Smooth muscle cell (in vitro differentiated cells): ENCODE data around the gene CREBBP. TPM values are rescaled to one million over a fixed set of nuclear protein-coding genes. Genes with fewer than 3 reads are reported as not detected.

Experiments used
- DNase-seq: peaks from one replicate; lab custom pipeline; 2025; ENCODE audit not compliant: unreplicated experiment; lab: John Stamatoyannopoulos, UW
- H2AFZ ChIP-seq: fragments of 200-600 bp; sonication (generic); 2 replicates; pipeline ENCODE4 v1.6.0; 2016; ENCODE audit warnings: antibody characterized with exemption, low read depth, mild to moderate bottlenecking
- H3F3A ChIP-seq: fragments of 200-600 bp; sonication (generic); 2 replicates; pipeline ENCODE4 v1.6.0; 2017; ENCODE audit warnings: antibody characterized with exemption, low read depth
- H3K27ac ChIP-seq: fragments of 200-600 bp; sonication (generic); 2 replicates; pipeline ENCODE4 v1.5.1; 2016; ENCODE audit warnings: low read depth, mild to moderate bottlenecking
- H3K27me3 ChIP-seq: fragments of 200-600 bp; sonication (generic); 2 replicates; pipeline ENCODE4 v1.6.1; 2016; ENCODE audit warnings: low read depth, mild to moderate bottlenecking
- H3K36me3 ChIP-seq: fragments of 200-600 bp; sonication (generic); 2 replicates; pipeline ENCODE4 v1.5.1; 2016; ENCODE audit warnings: low read depth
- H3K4me1 ChIP-seq: fragments of 200-600 bp; sonication (generic); 2 replicates; pipeline ENCODE4 v1.5.1; 2016; ENCODE audit warnings: low read depth
- H3K4me2 ChIP-seq: fragments of 200-600 bp; sonication (generic); 2 replicates; pipeline ENCODE4 v1.6.0; 2016; ENCODE audit warnings: mild to moderate bottlenecking
- H3K4me3 ChIP-seq: fragments of 200-600 bp; sonication (generic); 2 replicates; pipeline ENCODE4 v1.5.1; 2016; ENCODE audit warnings: mild to moderate bottlenecking
- H3K79me2 ChIP-seq: fragments of 200-600 bp; sonication (generic); 2 replicates; pipeline ENCODE4 v1.6.0; 2016; ENCODE audit warnings: low read depth, mild to moderate bottlenecking
- H3K9ac ChIP-seq: fragments of 200-600 bp; sonication (generic); 2 replicates; pipeline ENCODE4 v1.6.0; 2016; ENCODE audit warnings: low read depth
- H3K9me3 ChIP-seq: fragments of 200-600 bp; sonication (generic); replicated peaks from 2 replicates; pipeline ENCODE4 v1.5.1; 2016; ENCODE audit warnings: low read depth
- H4K20me1 ChIP-seq: fragments of 200-600 bp; sonication (generic); 2 replicates; pipeline ENCODE4 v1.6.0; 2016; ENCODE audit warnings: low read depth
- WGBS: methylation state at CpG from one replicate; pipeline ENCODE4 v1.1.7; 2016; ENCODE audit warnings: low lambda C conversion rate; 5-methylcytosine and 5-hydroxymethylcytosine counted together
- polyA plus RNA-seq: library from polyadenylated mRNA; unstranded; fragments of >200 nt; fragmentation: Nextera tagmentation; extraction: Ambion mirVana; gene quantifications from 2 replicates; pipeline ENCODE4 v1.2.1, GENCODE V29; 2016
- total RNA-seq: library from RNA; depleted of rRNA; stranded (reverse); fragments of >200 nt; gene quantifications from 2 replicates; pipeline ENCODE4 v1.2.3, GENCODE V29; 2014
- TF ChIP-seq, protein P1 (sequence below): fragments of 200-600 bp; sonication (generic); IDR thresholded peaks from 2 replicates; pipeline ENCODE4 v1.5.1; 2017; ENCODE audit warnings: borderline replicate concordance, mild to moderate bottlenecking, antibody characterized with exemption; ENCODE audit not compliant: insufficient read depth, poor library complexity, severe bottlenecking

CREBBP gene
- total and polyA plus RNA-seq, 2 experiments from 2014 or later: 14.3 to 19.6 TPM

- Histone ChIP-seq H3K27me3 (no peaks in the 10 kb centered on the region), H3K36me3 (no peaks in the 10 kb centered on the region), H3K9ac (no peak overlapping the region), H3K4me1 (no peaks in the 10 kb centered on the region), H3K9me3 (no peaks in the 10 kb centered on the region), H3K4me3 (no peak overlapping the region), H3F3A (no peaks in the 10 kb centered on the region), H2AFZ (no peak overlapping the region), H3K79me2 (no peaks in the 10 kb centered on the region), H4K20me1 (no peaks in the 10 kb centered on the region), H3K4me2 (no peak overlapping the region), H3K27ac (no peak overlapping the region)
- no peak for DNase-seq
- WGBS: 98% methylated on average over 12 of the region's 12 CpGs
- TF ChIP-seq, protein P1, sequence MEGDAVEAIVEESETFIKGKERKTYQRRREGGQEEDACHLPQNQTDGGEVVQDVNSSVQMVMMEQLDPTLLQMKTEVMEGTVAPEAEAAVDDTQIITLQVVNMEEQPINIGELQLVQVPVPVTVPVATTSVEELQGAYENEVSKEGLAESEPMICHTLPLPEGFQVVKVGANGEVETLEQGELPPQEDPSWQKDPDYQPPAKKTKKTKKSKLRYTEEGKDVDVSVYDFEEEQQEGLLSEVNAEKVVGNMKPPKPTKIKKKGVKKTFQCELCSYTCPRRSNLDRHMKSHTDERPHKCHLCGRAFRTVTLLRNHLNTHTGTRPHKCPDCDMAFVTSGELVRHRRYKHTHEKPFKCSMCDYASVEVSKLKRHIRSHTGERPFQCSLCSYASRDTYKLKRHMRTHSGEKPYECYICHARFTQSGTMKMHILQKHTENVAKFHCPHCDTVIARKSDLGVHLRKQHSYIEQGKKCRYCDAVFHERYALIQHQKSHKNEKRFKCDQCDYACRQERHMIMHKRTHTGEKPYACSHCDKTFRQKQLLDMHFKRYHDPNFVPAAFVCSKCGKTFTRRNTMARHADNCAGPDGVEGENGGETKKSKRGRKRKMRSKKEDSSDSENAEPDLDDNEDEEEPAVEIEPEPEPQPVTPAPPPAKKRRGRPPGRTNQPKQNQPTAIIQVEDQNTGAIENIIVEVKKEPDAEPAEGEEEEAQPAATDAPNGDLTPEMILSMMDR: no peak
Observed at GRCh38 chr16:3691761-3692160, 188.8 kb downstream of the CREBBP start.

DNA sequence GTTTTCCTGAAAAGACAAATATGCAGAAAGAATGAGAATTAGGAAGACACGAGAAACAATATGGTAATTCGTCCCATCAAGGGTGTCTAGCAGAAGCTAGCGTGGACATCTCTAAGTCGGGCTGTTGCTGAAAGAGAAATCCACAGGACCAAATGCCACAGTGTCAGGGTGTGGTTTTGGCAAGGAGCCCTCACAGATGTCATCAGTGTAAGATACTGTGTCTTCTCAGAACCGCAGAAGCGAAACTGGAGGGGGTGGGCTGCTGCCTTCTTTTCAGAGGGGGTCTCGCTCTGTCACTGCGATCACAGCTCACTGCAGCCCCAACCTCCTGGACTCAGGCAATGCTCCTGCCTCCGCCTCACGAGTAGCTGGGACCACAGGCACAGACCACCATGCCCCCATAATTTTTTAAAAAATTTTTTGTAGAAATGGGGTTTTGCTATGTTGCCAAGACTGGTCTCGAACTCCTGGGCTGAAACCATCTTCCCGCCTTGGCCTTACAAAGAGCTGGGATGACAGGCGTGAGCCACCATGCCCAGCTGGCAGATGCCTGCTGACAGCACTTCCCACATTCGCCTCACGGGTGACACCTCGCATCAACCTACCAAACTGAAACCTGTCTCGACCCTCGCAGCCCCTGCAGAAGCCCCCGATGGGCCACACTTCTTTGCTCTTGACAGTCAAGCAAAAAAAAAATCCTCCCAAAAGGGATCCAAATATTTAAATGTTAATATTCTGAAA is 189.4 kb downstream of the CREBBP start:
- Histone ChIP-seq H3K9ac (no peak overlapping the region), H3K27ac (no peak overlapping the region)
- WGBS: 91% methylated on average over 19 of the region's 19 CpGs

DNA sequence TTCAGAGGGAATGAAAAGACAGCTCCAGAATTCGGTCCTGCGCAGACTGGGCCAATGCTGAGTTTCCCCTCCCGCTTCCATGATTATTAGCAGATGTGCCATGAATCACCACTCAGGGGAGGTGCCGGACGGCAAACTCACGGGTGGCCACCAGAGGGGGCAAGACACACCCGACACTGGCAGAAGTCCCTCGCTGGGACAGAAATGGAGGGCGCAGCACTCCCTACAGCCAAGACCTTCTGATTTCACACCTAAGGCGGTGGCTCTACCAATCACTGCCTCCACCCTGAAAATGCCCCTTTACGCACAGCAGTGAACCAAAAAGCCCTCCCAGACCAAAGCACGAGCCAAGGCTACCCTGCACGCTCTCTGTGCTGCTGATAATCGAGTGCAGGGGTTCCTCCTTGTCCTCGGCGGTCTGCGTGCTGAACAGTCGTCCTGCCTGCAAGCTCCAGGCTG is 190.0 kb downstream of the CREBBP start:
- Histone ChIP-seq H3K79me2 (no peaks in the 10 kb centered on the region), H3K36me3 (no peaks in the 10 kb centered on the region), H3K27me3 (no peaks in the 10 kb centered on the region), H4K20me1 (no peaks in the 10 kb centered on the region), H3F3A (no peaks in the 10 kb centered on the region), H3K9ac (no peak overlapping the region), H3K9me3 (no peaks in the 10 kb centered on the region), H3K27ac (peak overlapping the region; percentile 39), H2AFZ (no peak overlapping the region), H3K4me1 (no peaks in the 10 kb centered on the region), H3K4me3 (no peak overlapping the region), H3K4me2 (peak overlapping the region; percentile 53)
- DNase-seq: peak; percentile 81
- TF ChIP-seq, protein P1: peak; percentile 88
- 37% methylated on average over 18 of the region's 18 CpGs for WGBS

More for the DNA sequence above, 189.4 kb downstream of the CREBBP start:
- Histone ChIP-seq H3K4me1 (no peaks in the 10 kb centered on the region), H3K4me3 (no peak overlapping the region), H3F3A (no peaks in the 10 kb centered on the region), H3K36me3 (no peaks in the 10 kb centered on the region), H3K4me2 (peak overlapping the region; percentile 53), H4K20me1 (no peaks in the 10 kb centered on the region), H3K79me2 (no peaks in the 10 kb centered on the region), H2AFZ (no peak overlapping the region), H3K9me3 (no peaks in the 10 kb centered on the region), H3K27me3 (no peaks in the 10 kb centered on the region)
- TF ChIP-seq, protein P1: no peak
- no peak for DNase-seq

DNA sequence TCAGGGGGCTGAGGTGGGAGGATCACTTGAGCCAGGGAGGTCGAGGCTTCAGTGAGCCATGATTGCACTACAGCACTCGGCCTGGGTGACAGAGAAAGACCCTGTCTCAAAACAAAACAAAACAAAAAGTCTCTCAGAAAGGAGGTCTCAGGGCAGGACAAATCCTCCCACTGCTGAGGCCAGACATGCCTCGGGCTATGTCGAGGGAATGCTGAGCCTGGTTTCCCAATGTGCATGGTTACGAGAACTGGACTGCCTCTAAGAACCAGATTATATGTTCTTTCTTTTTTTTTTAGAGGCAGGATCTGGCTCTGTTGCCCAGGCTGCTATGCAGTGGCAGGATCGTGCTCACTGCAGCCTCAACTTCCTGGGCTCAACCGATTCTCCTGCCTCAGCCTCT is 190.8 kb downstream of the CREBBP start:
- no peak for DNase-seq
- H3K27me3 ChIP-seq: no peaks in the 10 kb centered on the region
- no peaks in the 10 kb centered on the region for H4K20me1 ChIP-seq
- H3K79me2 ChIP-seq: no peaks in the 10 kb centered on the region
- H3K9me3 ChIP-seq: no peaks in the 10 kb centered on the region
- H3K9ac ChIP-seq: no peak overlapping the region
- no peak overlapping the region for H3K4me3 ChIP-seq
- 87% methylated on average over 7 of the region's 7 CpGs for WGBS
- no peaks in the 10 kb centered on the region for H3K4me1 ChIP-seq
- no peaks in the 10 kb centered on the region for H3K36me3 ChIP-seq
- no peak overlapping the region for H3K4me2 ChIP-seq
- H3K27ac ChIP-seq: peak overlapping the region; percentile 39
- no peak overlapping the region for H2AFZ ChIP-seq
- no peaks in the 10 kb centered on the region for H3F3A ChIP-seq
- TF ChIP-seq, protein P1: no peak
